ENCODE data around the gene HOPX.
"Not testable (repeated sequence)": the region's sequence is repeated elsewhere in the genome, so short reads cannot be mapped to it uniquely, and the experiment has no call there.

HOPX gene

DNA sequence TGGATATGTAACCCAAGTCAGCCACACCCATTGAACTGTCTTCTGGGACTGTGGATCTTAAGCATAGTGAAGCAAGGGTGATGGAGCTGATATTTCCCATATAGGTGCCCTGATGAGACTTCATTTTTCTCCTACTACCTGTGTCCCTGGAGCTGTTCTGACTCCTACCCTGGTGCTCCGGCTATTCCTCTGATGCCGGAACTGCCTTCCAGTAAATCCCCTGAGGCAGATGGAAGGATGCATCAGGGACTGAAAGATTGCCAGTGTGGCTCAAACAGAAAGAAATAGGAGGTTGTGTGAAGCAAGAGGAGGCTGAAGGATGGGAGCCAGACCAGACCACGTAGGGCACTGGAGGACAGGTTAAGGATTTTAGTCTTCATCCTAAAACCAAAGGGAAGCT is 74.7 kb downstream of the HOPX start:
- TF ChIP-seq, protein P1, sequence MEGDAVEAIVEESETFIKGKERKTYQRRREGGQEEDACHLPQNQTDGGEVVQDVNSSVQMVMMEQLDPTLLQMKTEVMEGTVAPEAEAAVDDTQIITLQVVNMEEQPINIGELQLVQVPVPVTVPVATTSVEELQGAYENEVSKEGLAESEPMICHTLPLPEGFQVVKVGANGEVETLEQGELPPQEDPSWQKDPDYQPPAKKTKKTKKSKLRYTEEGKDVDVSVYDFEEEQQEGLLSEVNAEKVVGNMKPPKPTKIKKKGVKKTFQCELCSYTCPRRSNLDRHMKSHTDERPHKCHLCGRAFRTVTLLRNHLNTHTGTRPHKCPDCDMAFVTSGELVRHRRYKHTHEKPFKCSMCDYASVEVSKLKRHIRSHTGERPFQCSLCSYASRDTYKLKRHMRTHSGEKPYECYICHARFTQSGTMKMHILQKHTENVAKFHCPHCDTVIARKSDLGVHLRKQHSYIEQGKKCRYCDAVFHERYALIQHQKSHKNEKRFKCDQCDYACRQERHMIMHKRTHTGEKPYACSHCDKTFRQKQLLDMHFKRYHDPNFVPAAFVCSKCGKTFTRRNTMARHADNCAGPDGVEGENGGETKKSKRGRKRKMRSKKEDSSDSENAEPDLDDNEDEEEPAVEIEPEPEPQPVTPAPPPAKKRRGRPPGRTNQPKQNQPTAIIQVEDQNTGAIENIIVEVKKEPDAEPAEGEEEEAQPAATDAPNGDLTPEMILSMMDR (conservative IDR thresholded peaks at IDR 0.05; ENCODE audit: low read length): no peak
- H3K4me3 ChIP-seq (ENCODE audit: low read length): no peak overlapping the region
- no peak for DNase-seq (ENCODE audit: low read depth)

DNA sequence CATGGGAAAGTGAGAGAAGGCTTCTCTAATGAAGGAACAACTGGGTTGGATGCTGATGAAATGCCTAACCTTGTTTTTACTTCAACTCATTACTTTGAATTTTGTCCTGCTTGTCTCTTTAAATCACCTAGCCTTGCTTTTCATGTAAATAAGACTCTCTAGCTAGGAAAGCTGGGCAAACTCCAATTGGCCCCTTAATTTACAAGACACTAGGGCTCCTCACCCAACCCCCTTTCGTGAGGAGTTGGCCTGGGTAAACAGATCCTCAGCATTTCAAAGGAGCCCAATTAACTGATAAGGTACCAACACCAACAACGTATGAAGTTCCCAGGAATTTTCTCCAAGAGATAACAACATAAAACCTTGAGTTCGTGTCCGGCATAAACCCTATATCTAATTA is 75.6 kb downstream of the HOPX start:
- not testable (repeated sequence) for DNase-seq (ENCODE audit: low read depth); H3K4me3 ChIP-seq (ENCODE audit: low read length)

DNA sequence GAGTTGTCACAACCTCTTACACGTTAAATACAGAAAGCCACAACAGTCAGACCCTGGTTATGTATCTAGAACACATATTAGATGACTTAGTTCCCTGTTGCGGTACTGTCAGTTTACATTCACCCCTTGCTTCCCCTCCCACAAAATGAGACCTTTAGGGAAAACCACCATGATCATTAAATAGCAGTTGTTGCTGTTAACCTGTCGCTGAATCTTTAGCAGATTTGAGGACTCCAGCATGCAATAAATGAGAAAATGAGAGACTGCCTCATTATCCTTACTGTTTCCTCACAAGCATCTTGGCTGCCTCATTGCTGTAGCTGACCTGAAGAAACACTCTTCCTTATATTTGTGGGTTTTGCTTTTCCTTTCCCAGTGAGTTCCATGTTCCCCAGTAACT is 77.8 kb downstream of the HOPX start:
- H3K4me3 ChIP-seq (ENCODE audit: low read length): no peak overlapping the region
- DNase-seq (ENCODE audit: low read depth): no peak
- TF ChIP-seq, protein P1 (conservative IDR thresholded peaks at IDR 0.05; ENCODE audit: low read length): no peak

Data from AG10803 (cell line).